ENCODE measurements around the gene KCNMA1.

Gene KCNMA1

GRCh38 chr10:77086081-77086480, 551.5 kb downstream of the KCNMA1 start:
- DNase-seq, result no peak

- no peak for DNase-seq
These were observed 552.3 kb downstream of the KCNMA1 start for GRCh38 chr10:77085344-77085743.

- DNase-seq, result no peak
These were observed 553.0 kb downstream of the KCNMA1 start for GRCh38 chr10:77084431-77085144.

GRCh38 chr10:77082601-77083252, 554.9 kb downstream of the KCNMA1 start:
- no peak for DNase-seq

- DNase-seq, result no peak
These were observed 556.1 kb downstream of the KCNMA1 start for GRCh38 chr10:77081481-77081891.

- no peak for DNase-seq
These were observed 557.1 kb downstream of the KCNMA1 start for GRCh38 chr10:77080361-77081027.

GRCh38 chr10:77079592-77080300, 557.9 kb downstream of the KCNMA1 start:
- DNase-seq, result no peak

GRCh38 chr10:77077316-77077945, 560.2 kb downstream of the KCNMA1 start:
- no peak for DNase-seq

GRCh38 chr10:77075926-77076325, 561.7 kb downstream of the KCNMA1 start:
- no peak for DNase-seq

- no peak for DNase-seq
These were observed 563.4 kb downstream of the KCNMA1 start for GRCh38 chr10:77074104-77074624.

GRCh38 chr10:77073663-77073960, 564.0 kb downstream of the KCNMA1 start:
- DNase-seq, result no peak

GRCh38 chr10:77072836-77073662, 564.6 kb downstream of the KCNMA1 start:
- DNase-seq, result no peak

GRCh38 chr10:77072361-77072835, 565.2 kb downstream of the KCNMA1 start:
- DNase-seq, result no peak

- no peak for DNase-seq
These were observed 565.7 kb downstream of the KCNMA1 start for GRCh38 chr10:77071956-77072355.

GRCh38 chr10:77071001-77071511, 566.6 kb downstream of the KCNMA1 start:
- DNase-seq, result no peak

- DNase-seq, result no peak
These were observed 567.3 kb downstream of the KCNMA1 start for GRCh38 chr10:77070346-77070745.

GRCh38 chr10:77068969-77069368, 568.6 kb downstream of the KCNMA1 start:
- DNase-seq, result no peak

- no peak for DNase-seq
These were observed 569.3 kb downstream of the KCNMA1 start for GRCh38 chr10:77068272-77068671.

- no peak for DNase-seq
These were observed 575.2 kb downstream of the KCNMA1 start for GRCh38 chr10:77062381-77062780.

- DNase-seq, result no peak
These were observed 576.7 kb downstream of the KCNMA1 start for GRCh38 chr10:77060913-77061312.

GRCh38 chr10:77056650-77057049, 581.0 kb downstream of the KCNMA1 start:
- no peak for DNase-seq

GRCh38 chr10:77052593-77052992, 585.0 kb downstream of the KCNMA1 start:
- DNase-seq, result no peak
